Inferior parietal cortex (tissue), 1 donor: ENCODE data around the gene COPG1.
A peak's percentile ranks its signal among the peaks of the same experiment; 100 is the strongest.

Experiments
- DNase-seq: peaks from one replicate; pipeline ENCODE4 v3.0.0-alpha.2; 2016; ENCODE audit errors: extremely low spot score

The COPG1 gene

GRCh38 chr3:129313665-129314385 is 64.4 kb downstream of the COPG1 start:
- DNase-seq = no peak

DNA sequence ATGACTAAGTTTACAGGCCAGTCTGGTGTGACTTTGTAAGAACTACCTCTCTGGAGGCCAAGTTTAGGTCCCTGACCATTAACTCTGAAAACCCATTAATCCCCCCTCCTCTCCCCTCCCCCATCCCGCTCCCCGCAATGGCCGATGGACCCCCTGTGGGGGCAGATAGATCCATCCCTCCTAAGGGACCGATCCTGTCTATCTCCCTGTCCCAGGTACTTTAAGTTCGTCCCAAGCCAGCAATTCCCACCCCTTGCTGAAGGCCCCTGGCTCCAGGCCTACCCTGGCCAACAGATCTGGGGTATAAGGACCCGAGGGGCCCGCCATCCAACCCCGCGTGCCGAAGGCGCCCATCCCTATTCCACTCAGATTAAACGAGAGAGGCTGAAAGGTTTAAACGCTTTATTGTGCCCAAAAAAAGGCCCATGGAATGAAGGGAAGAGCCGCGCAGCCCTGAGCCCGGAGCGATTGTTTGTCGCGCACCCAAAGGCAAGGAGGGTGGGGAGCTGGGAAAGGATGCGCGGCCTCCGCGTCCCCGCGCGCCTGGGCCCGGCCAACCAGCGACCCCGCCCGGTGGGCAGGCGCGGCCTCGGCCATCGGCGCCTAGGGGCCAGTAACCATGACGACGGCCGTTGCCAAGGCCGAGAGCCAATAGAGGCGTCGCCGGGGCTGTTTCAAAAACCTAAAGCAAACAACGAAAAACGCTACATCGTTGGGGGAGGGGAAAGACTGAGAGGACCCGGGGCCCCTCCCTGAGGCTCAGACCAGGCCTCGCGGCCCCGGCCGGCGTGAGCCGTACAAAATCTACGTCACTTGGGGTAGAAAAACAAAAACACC is 65.2 kb downstream of the COPG1 start:
- peak; percentile 78 for DNase-seq

DNA sequence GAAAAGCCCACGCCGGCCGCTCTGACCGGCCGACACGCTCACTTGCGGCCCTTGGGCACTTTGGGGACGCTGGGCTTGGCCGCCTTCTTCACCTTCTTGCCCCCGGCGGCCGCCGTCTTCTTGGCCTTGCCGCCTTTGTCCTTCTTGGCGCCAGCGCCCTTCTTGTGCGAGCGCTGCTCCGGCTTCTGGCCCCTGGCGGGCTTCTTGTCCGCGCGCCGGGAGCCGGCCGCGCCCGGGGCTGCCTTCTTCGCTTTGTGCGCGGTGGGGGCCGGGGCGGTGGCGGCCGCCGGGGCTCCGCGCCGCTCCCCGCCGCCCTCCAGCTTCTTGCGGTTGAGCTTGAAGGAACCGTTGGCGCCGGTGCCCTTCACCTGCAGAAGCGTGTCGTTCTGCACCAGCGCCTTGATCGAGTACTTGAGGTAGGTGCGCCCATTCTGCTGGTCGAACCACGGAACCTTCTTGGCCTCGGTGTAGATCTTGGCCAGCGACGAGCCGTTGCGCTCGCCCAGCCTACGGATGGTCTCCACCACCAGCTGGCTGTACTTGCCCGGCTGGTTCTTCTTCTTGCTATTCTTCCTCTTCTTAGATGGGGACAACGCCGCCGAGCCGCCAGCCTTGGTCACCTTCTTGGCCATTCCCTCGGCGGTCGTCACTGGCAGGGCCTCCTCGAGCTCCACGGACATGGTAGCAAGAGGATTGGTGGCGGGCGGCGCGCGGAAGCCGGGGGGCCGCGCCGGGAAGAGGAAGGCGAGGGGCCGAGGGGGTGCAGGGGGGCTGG is 66.0 kb downstream of the COPG1 start:
- no peak for DNase-seq

- no peak for DNase-seq
These were observed 66.5 kb downstream of the COPG1 start for GRCh38 chr3:129315998-129316247.

GRCh38 chr3:129316248-129317013 is 67.0 kb downstream of the COPG1 start:
- peak; percentile 94 for DNase-seq

- no peak for DNase-seq
These were observed 67.8 kb downstream of the COPG1 start for GRCh38 chr3:129317014-129317771.

DNA sequence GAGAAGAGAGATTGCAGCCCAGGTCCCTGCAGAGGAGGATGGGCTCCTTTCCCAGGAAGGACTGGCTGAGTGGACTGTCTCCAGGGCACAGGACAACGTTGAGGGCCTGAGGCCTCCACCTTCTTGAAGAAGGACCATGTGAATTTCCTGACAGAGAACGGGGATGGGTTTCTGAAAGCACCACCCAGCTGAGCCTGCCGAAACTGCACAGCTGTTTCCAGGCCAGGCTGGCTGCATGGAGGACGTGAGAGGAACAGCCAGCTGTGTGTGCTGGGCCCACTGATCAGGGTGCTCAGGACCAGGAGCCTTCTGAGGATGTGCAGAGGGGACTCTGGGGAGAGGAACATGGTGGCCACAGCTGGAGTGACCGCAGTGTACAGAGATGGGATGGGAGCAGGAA is 68.4 kb downstream of the COPG1 start:
- no peak for DNase-seq

DNA sequence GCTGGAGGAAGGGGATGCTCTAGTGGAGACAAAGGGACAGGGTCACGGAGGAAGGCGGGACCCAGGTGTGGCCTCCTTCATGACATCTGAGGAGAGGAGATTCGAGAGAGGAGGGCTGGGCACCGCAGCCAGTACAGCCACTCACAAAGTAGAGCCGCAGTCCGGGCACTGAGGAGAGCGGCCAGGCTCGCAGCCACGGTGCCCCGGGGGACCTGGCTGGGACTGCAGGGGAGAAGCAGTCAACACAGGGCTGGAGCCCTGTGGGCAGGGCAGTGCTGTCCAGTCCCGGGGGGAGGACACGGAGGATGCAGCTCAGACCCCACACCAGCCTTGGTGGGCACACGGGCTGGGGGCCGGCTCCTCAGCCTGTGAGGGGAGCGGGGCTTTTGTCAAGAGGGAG is 69.5 kb downstream of the COPG1 start:
- DNase-seq = no peak

DNA sequence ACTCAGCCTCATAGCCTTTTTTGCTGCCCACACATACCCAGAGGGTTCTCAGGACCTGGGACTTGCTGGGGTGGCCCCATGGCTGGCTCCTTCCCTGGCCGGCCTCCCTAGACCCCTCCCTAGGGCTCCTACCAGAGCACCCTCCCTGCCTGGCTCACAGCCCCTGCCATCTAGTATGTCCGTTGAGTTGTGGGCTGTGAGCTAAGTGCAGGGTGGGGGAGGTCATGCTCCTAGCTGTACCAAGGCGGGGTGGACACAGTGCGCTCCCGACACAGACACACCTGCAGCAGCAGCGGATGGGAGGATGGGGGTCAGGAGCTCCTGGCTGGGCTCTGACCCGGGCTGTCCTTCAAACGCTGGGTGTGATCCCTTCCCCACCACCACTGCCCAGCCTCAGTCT is 70.9 kb downstream of the COPG1 start:
- no peak for DNase-seq

DNA sequence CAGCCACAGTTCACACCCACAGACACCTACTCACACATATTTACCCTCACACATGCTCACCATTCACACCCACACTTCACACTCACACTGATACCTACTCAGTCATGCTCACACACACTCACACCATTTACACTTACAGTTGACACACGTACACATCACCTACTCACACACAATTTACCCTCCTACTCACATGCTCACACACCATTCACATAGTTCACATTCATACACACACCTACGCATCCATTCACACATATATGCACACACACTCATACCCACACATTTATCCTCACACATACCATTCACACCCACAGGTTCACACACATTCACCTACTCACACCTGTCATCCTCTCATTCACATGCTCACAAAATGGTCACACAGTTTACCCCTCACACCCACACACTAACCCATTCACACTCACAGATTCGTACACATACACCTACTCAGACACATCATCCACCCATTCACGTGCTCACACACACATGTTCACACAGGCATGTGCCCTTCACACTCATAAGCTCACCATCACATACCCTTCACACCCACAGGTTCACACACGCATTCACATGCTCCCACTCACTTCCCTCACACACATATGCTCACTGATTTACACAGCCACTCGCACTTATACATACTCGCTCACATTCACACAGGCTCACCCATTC is 71.5 kb downstream of the COPG1 start:
- DNase-seq = no peak

- DNase-seq = no peak
These were observed 72.5 kb downstream of the COPG1 start for GRCh38 chr3:129321887-129322286.

DNA sequence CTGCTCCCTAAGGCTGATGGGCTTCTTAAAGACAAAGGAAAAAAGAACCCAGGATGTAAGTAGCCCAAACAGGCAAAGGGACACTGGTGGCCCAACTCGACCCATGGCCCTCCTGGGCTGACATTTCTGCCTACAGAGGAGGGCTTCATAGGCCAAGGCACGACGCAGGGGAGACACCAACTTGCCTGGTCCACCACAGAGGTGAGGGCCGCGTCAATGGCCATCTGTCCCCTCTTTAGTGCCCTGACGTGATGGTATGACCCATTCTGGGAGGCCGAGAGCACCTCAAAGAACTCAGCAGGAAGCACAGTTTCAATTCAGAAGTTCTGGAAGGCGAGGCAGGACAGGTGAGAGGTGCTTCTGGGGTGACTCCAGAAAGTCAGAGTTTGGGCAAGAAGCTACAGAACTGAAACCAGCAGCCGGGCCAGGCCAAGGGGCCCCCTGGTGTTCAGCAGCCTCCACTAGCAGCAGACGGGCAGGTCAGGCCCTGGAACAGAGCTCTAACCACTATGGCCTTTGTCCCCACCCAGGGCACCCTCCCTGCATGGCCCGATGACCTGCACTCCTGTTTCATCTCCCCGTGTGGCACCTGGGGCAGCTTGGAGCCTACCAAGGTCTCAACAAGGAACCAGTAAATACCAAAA is 74.4 kb downstream of the COPG1 start:
- DNase-seq = no peak

GRCh38 chr3:129324855-129325254 is 75.4 kb downstream of the COPG1 start:
- no peak for DNase-seq

DNA sequence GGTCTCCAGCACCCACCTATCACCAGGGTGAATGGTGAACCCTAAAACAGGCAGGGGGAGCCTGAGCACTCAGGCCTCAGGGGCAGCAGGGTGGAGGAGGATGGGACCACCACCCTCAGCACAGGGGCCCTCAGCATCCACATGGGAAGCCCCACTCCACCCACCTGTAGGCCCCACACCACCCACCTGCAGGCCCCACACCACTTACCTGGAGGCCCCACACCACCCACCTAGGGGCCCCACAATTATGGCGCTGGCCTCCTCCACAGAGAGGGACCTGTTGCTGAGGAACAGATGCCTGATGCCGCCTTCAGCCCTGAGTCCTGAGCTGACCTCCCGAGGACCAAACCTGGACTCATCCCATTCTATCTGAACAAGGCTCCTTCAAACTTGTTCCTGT is 76.0 kb downstream of the COPG1 start:
- DNase-seq = no peak

GRCh38 chr3:129326138-129326537 is 76.7 kb downstream of the COPG1 start:
- DNase-seq = no peak

DNA sequence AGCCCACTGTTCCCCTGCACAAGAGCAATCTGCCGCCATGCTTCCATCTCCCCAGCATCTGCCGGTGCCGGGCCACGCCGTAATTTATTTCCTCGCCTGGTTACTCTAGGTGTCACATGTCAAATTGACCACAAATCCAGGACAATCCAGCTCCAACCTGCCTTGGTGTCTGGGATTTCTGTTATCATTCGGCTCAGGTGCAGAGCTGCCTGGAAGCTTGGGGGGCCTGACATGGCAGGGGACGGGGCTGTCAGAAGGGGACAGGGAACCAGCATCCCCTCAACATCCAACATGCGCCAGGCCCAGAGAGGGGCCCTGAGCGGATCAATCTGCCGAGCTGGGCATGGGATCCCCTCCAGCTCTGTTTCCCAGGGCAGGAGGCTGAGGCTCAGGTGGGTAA is 77.2 kb downstream of the COPG1 start:
- DNase-seq = no peak
